HEK293 (cell line): ENCODE results near the gene SSR1.

Experiments
- CTCF ChIA-PET: fragments of 350-600 bp; formaldehyde crosslinking; extraction: SDS; loops from one replicate; lab custom pipeline; 2021; ENCODE audit warnings: antibody characterized with exemption; lab: Yijun Ruan, JAX
- POLR2A ChIA-PET: fragments of 300-600 bp; formaldehyde crosslinking; extraction: SDS; loops from one replicate; lab custom pipeline; 2020; ENCODE audit warnings: antibody characterized with exemption, inconsistent platforms; lab: Yijun Ruan, JAX
- H3K27ac ChIP-seq: fragments of 200-500 bp; sonication (Bioruptor generic); 2 replicates; pipeline ENCODE4 v1.5.1; 2014; ENCODE audit warnings: low read depth, low read length, control low read depth, inconsistent platforms; ENCODE audit errors: extremely low read depth
- H3K36me3 ChIP-seq, 2 experiments: fragments of 200-500 bp in 1 of 2; sonication (Bioruptor generic) in 1 of 2; 1 replicate in 1 of 2; 2 replicates in 1 of 2; pipeline ENCODE4 v1.5.1; 2014 to 2017; ENCODE audit warnings: inconsistent platforms in 2 of 2, low read length in 2 of 2; ENCODE audit not compliant: control insufficient read depth in 2 of 2, insufficient read depth in 1 of 2
- H3K4me1 ChIP-seq: fragments of 200-500 bp; sonication (Bioruptor generic); 2 replicates; pipeline ENCODE4 v1.5.1; 2014; ENCODE audit warnings: mild to moderate bottlenecking, low read length, inconsistent platforms; ENCODE audit not compliant: control insufficient read depth, insufficient read depth
- H3K4me3 ChIP-seq: 2 replicates; pipeline ENCODE4 v1.5.1; 2011; ENCODE audit warnings: low read depth, mild to moderate bottlenecking, control low read depth, low read length, moderate library complexity
- H3K9me3 ChIP-seq: fragments of 200-500 bp; sonication (Bioruptor generic); 2 replicates; pipeline ENCODE4 v1.5.1; 2014; ENCODE audit warnings: low read depth, low read length, inconsistent platforms; ENCODE audit not compliant: control insufficient read depth, insufficient read depth
- GLI2 ChIP-seq: fragments of 450-650 bp; formaldehyde crosslinking; IDR thresholded peaks from 2 replicates; pipeline ENCODE4; 2017; ENCODE audit warnings: missing biosample characterization, missing genetic modification characterization, low read depth, borderline replicate concordance
- IKZF3 ChIP-seq: fragments of 450-650 bp; IDR thresholded peaks from 2 replicates; pipeline ENCODE4 v1.5.0; 2018; ENCODE audit warnings: missing biosample characterization, mild to moderate bottlenecking, missing genetic modification characterization, moderate library complexity
- OSR2 ChIP-seq: fragments of 450-650 bp; formaldehyde crosslinking; IDR thresholded peaks from 2 replicates; pipeline ENCODE4 v1.5.1; 2016; ENCODE audit warnings: missing biosample characterization, missing genetic modification characterization
- SP2 ChIP-seq: fragments of 450-650 bp; formaldehyde crosslinking; IDR thresholded peaks from 2 replicates; pipeline ENCODE4 v1.5.1; 2016; ENCODE audit warnings: missing biosample characterization, missing genetic modification characterization
- ZNF114 ChIP-seq: fragments of 450-650 bp; formaldehyde crosslinking; IDR thresholded peaks from 2 replicates; pipeline ENCODE4 v1.5.0; 2017; ENCODE audit warnings: missing biosample characterization, missing genetic modification characterization
- ZNF174 ChIP-seq: fragments of 450-650 bp; formaldehyde crosslinking; IDR thresholded peaks from 2 replicates; pipeline ENCODE4 v1.5.0; 2017; ENCODE audit warnings: missing biosample characterization, mild to moderate bottlenecking, missing genetic modification characterization
- ZNF19 ChIP-seq: fragments of 450-650 bp; formaldehyde crosslinking; IDR thresholded peaks from 2 replicates; pipeline ENCODE4; 2016; ENCODE audit warnings: missing biosample characterization, missing genetic modification characterization, low read depth
- ZNF202 ChIP-seq: fragments of 450-650 bp; formaldehyde crosslinking; IDR thresholded peaks from 2 replicates; pipeline ENCODE4 v1.5.1; 2016; ENCODE audit warnings: missing biosample characterization, missing genetic modification characterization, borderline replicate concordance
- ZNF248 ChIP-seq: fragments of 450-650 bp; formaldehyde crosslinking; IDR thresholded peaks from 2 replicates; pipeline ENCODE4 v1.5.1; 2017; ENCODE audit warnings: missing biosample characterization, missing genetic modification characterization
- ZNF335 ChIP-seq: fragments of 450-650 bp; formaldehyde crosslinking; conservative IDR thresholded peaks from 2 replicates; pipeline ENCODE4 v1.5.1; 2016; ENCODE audit warnings: missing biosample characterization, missing genetic modification characterization
- ZNF350 ChIP-seq: fragments of 450-650 bp; formaldehyde crosslinking; IDR thresholded peaks from 2 replicates; pipeline ENCODE4 v1.5.0; 2017; ENCODE audit warnings: missing biosample characterization, mild to moderate bottlenecking, missing genetic modification characterization
- TF ChIP-seq, protein P1 (sequence below): fragments of 450-650 bp; formaldehyde crosslinking; IDR thresholded peaks from 2 replicates; pipeline ENCODE4; 2016; ENCODE audit warnings: missing biosample characterization, missing genetic modification characterization
- TF ChIP-seq, protein P2 (sequence below): fragments of 450-650 bp; formaldehyde crosslinking; IDR thresholded peaks from 2 replicates; pipeline ENCODE4 v1.5.1; 2016; ENCODE audit warnings: missing biosample characterization, missing genetic modification characterization
- TF ChIP-seq, protein P3 (sequence below): fragments of 450-650 bp; formaldehyde crosslinking; IDR thresholded peaks from 2 replicates; pipeline ENCODE4 v1.5.1; 2017; ENCODE audit warnings: missing biosample characterization, missing genetic modification characterization
- TF ChIP-seq, protein P4 (sequence below): fragments of 450-650 bp; formaldehyde crosslinking; IDR thresholded peaks from 2 replicates; pipeline ENCODE4 v1.5.1; 2016; ENCODE audit warnings: missing biosample characterization, missing genetic modification characterization
- TF ChIP-seq, protein P5 (sequence below): fragments of 450-650 bp; formaldehyde crosslinking; IDR thresholded peaks from 2 replicates; pipeline ENCODE4 v1.5.1; 2016; ENCODE audit warnings: missing biosample characterization, missing genetic modification characterization
- TF ChIP-seq, protein P6 (sequence below): fragments of 450-650 bp; formaldehyde crosslinking; IDR thresholded peaks from 2 replicates; pipeline ENCODE4 v1.5.1; 2017; ENCODE audit warnings: missing biosample characterization, missing genetic modification characterization
- TF ChIP-seq, protein P7 (sequence below): fragments of 450-650 bp; formaldehyde crosslinking; IDR thresholded peaks from 2 replicates; pipeline ENCODE4 v1.5.1; 2016; ENCODE audit warnings: missing biosample characterization, missing genetic modification characterization

The SSR1 gene

DNA sequence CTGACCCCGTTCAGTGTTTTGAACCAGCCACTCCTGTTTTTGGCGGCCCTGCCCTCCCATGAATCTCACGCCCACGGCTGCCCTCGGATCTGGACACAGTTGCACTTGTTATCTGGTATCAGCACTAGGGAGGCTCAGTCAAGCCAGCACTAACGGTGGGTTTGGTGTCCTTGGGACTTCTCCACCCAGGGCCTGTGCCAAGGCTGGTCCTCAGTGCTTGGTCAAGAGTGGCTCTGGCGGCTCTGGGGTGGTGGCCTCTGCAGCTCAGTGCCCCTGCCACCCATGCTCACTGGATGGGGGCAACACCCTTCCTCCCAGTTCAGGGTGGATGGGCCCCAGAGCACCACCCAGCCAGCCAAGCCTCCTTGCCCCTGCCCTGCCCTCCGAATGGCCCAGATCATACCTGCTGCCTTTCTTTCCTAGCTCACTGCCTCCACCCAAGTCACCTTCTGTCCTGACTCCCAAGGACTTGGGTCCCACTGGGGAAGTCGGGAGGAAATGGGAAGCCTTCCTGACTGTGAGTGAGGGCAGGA, 54.7 kb downstream of the SSR1 start:
- Histone ChIP-seq H3K4me3 (no peak overlapping the region), H3K9me3 (no peaks in the 10 kb centered on the region), H3K4me1 (peaks cover 2% of the 10 kb centered on the region; the same call in 1 of the 2 replicates), H3K27ac (no peak overlapping the region), H3K36me3 (no peaks in the 10 kb centered on the region)
- TF ChIP-seq IKZF3 (tag by site-specific recombination) (no peak), GLI2 (tag by site-specific recombination) (no peak), OSR2 (tag by site-specific recombination) (no peak), ZNF350 (tag by site-specific recombination) (no peak), ZNF335 (no peak), ZNF174 (tag by site-specific recombination) (no peak), ZNF202 (tag by site-specific recombination) (no peak), SP2 (tag by site-specific recombination) (no peak), ZNF19 (tag by site-specific recombination) (no peak), ZNF248 (tag by site-specific recombination) (no peak), ZNF114 (no peak)
- TF ChIP-seq, protein P1, sequence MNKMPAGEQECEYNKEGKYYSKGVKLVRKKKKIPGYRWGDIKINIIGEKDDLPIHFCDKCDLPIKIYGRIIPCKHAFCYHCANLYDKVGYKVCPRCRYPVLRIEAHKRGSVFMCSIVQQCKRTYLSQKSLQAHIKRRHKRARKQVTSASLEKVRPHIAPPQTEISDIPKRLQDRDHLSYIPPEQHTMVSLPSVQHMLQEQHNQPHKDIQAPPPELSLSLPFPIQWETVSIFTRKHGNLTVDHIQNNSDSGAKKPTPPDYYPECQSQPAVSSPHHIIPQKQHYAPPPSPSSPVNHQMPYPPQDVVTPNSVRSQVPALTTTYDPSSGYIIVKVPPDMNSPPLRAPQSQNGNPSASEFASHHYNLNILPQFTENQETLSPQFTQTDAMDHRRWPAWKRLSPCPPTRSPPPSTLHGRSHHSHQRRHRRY (tag by site-specific recombination) = no peak
- TF ChIP-seq, protein P2, sequence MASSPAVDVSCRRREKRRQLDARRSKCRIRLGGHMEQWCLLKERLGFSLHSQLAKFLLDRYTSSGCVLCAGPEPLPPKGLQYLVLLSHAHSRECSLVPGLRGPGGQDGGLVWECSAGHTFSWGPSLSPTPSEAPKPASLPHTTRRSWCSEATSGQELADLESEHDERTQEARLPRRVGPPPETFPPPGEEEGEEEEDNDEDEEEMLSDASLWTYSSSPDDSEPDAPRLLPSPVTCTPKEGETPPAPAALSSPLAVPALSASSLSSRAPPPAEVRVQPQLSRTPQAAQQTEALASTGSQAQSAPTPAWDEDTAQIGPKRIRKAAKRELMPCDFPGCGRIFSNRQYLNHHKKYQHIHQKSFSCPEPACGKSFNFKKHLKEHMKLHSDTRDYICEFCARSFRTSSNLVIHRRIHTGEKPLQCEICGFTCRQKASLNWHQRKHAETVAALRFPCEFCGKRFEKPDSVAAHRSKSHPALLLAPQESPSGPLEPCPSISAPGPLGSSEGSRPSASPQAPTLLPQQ (tag by site-specific recombination) = no peak
- TF ChIP-seq, protein P3, sequence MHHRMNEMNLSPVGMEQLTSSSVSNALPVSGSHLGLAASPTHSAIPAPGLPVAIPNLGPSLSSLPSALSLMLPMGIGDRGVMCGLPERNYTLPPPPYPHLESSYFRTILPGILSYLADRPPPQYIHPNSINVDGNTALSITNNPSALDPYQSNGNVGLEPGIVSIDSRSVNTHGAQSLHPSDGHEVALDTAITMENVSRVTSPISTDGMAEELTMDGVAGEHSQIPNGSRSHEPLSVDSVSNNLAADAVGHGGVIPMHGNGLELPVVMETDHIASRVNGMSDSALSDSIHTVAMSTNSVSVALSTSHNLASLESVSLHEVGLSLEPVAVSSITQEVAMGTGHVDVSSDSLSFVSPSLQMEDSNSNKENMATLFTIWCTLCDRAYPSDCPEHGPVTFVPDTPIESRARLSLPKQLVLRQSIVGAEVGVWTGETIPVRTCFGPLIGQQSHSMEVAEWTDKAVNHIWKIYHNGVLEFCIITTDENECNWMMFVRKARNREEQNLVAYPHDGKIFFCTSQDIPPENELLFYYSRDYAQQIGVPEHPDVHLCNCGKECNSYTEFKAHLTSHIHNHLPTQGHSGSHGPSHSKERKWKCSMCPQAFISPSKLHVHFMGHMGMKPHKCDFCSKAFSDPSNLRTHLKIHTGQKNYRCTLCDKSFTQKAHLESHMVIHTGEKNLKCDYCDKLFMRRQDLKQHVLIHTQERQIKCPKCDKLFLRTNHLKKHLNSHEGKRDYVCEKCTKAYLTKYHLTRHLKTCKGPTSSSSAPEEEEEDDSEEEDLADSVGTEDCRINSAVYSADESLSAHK (tag by site-specific recombination) = no peak
- TF ChIP-seq, protein P4, sequence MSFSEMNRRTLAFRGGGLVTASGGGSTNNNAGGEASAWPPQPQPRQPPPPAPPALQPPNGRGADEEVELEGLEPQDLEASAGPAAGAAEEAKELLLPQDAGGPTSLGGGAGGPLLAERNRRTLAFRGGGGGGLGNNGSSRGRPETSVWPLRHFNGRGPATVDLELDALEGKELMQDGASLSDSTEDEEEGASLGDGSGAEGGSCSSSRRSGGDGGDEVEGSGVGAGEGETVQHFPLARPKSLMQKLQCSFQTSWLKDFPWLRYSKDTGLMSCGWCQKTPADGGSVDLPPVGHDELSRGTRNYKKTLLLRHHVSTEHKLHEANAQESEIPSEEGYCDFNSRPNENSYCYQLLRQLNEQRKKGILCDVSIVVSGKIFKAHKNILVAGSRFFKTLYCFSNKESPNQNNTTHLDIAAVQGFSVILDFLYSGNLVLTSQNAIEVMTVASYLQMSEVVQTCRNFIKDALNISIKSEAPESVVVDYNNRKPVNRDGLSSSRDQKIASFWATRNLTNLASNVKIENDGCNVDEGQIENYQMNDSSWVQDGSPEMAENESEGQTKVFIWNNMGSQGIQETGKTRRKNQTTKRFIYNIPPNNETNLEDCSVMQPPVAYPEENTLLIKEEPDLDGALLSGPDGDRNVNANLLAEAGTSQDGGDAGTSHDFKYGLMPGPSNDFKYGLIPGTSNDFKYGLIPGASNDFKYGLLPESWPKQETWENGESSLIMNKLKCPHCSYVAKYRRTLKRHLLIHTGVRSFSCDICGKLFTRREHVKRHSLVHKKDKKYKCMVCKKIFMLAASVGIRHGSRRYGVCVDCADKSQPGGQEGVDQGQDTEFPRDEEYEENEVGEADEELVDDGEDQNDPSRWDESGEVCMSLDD = no peak
- TF ChIP-seq, protein P5, sequence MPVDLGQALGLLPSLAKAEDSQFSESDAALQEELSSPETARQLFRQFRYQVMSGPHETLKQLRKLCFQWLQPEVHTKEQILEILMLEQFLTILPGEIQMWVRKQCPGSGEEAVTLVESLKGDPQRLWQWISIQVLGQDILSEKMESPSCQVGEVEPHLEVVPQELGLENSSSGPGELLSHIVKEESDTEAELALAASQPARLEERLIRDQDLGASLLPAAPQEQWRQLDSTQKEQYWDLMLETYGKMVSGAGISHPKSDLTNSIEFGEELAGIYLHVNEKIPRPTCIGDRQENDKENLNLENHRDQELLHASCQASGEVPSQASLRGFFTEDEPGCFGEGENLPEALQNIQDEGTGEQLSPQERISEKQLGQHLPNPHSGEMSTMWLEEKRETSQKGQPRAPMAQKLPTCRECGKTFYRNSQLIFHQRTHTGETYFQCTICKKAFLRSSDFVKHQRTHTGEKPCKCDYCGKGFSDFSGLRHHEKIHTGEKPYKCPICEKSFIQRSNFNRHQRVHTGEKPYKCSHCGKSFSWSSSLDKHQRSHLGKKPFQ (tag by site-specific recombination) = no peak
- TF ChIP-seq, protein P6, sequence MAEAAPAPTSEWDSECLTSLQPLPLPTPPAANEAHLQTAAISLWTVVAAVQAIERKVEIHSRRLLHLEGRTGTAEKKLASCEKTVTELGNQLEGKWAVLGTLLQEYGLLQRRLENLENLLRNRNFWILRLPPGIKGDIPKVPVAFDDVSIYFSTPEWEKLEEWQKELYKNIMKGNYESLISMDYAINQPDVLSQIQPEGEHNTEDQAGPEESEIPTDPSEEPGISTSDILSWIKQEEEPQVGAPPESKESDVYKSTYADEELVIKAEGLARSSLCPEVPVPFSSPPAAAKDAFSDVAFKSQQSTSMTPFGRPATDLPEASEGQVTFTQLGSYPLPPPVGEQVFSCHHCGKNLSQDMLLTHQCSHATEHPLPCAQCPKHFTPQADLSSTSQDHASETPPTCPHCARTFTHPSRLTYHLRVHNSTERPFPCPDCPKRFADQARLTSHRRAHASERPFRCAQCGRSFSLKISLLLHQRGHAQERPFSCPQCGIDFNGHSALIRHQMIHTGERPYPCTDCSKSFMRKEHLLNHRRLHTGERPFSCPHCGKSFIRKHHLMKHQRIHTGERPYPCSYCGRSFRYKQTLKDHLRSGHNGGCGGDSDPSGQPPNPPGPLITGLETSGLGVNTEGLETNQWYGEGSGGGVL (tag by site-specific recombination) = no peak
- TF ChIP-seq, protein P7, sequence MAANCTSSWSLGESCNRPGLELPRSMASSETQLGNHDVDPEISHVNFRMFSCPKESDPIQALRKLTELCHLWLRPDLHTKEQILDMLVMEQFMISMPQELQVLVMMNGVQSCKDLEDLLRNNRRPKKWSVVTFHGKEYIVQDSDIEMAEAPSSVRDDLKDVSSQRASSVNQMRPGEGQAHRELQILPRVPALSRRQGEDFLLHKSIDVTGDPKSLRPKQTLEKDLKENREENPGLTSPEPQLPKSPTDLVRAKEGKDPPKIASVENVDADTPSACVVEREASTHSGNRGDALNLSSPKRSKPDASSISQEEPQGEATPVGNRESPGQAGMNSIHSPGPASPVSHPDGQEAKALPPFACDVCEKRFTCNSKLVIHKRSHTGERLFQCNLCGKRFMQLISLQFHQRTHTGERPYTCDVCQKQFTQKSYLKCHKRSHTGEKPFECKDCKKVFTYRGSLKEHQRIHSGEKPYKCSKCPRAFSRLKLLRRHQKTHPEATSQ = no peak
- ChIA-PET CTCF (no interaction called here), POLR2A (no interaction called here)
